Measurements from ENCODE around the gene VWA1.

VWA1 gene, protein sequence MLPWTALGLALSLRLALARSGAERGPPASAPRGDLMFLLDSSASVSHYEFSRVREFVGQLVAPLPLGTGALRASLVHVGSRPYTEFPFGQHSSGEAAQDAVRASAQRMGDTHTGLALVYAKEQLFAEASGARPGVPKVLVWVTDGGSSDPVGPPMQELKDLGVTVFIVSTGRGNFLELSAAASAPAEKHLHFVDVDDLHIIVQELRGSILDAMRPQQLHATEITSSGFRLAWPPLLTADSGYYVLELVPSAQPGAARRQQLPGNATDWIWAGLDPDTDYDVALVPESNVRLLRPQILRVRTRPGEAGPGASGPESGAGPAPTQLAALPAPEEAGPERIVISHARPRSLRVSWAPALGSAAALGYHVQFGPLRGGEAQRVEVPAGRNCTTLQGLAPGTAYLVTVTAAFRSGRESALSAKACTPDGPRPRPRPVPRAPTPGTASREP

DNA sequence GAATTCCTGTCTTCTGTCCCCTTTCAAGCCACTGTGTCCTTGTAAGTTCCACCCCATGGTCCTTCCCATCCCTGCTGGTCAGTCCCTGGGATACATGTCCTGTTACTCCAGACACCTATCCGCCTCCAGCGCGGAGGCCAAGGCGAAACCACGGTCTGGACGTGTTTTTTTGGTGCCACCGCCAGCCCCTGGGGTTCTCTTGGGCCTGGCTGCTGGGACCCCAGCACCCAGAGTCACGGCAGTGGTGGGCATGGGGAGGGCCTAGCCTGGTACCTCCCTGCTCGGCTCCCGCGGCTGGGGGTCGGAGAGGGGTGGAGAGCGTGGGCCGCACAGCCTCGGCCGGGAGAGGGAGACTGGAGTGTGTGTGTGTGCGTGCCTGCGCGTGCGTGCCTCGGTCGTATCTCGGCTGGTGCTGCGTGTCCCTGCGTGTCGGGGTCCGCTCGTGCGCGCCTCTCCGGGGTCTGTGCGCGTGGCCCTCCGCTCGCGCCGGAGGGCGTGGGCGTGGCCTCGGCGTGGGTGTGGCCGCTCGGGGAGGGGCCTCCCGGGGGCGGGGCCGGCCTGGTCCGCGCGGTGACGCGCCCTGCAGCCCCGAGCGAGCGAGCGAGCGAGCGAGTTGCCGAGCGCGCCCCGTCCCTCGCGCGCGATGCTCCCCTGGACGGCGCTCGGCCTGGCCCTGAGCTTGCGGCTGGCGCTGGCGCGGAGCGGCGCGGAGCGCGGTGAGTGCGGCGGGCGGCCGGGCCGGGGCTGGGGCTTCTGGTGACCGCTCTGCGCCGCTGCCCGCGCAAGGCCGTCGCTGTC is at the start of gene VWA1:
Gene VWA1, plus strand, starts transcription at position 585 of the 798 bp plus-strand sequence. Its CDS starts 59 bp downstream, at position 644.
- peak; percentile 56 to 69 for DNase-seq (ENCODE audit: low read depth in 2 of 2)

DNA sequence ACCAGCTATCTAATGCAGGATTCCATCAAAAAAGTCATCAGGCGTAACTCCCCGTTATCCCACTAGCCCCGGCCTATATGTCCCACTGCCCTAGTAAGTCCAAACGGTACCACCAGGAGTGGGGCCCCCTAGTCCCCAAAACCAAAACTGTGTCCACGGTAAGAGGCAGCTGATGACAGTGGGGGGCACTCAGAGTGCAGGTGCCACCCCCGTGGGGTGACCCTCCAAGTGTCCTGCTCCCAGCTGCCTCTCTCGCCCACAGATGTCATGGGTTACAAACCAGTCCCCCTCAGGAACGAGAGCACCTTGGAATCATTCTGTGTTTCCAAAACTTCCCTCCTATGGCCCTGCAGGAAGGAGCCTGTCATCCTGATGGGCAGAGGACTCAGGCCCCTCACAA is 49.6 kb upstream of the VWA1 start:
- DNase-seq (ENCODE audit: low read depth in 2 of 2), result no peak

DNA sequence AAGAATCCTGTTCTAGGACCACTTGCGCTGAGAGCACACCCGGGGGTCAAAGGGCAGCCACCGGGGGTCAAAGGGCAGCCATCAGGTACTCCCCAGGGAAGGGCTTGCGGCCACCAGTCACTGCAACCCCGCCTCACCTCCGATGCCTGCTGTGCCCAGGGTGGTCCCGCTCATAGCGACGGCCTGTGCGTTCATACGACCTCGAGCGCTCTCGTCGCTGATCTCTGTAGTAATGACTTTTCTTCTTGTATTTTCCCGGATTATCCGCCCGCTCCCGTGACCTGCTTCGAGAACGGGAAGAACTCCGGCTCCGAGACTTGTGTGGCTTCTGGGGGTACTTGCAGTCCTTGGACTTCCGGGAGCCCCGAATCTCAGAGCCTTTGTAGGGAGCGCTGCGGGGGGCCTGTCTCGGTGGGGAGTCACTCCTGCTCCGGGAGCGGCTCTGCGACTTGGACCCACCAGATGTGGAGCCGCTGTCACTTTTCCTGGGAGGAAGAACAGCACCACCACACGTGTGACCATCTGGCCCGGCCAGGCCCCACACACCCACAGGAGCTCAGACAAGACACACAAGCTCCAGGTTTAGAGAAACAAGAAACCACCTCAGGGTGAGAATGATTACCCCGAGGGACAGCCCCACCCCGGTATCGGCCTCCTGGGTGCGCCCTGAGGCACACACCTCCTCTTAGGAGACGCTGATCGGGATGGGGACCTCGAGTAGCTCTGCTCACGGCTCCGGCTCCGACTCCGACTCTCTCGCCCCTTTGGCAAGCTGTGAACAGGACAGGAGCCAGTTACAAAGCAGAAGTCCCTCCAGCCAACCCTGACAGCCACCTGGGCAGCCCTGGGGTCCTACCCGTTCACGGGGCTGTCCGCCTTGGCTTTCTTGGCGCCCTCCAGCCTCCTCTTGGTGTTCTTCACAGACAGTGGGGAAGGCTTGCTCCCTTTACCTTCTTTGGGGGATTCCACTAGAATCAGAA is 48.1 kb upstream of the VWA1 start:
- DNase-seq (ENCODE audit: low read depth in 2 of 2), result no peak

DNA sequence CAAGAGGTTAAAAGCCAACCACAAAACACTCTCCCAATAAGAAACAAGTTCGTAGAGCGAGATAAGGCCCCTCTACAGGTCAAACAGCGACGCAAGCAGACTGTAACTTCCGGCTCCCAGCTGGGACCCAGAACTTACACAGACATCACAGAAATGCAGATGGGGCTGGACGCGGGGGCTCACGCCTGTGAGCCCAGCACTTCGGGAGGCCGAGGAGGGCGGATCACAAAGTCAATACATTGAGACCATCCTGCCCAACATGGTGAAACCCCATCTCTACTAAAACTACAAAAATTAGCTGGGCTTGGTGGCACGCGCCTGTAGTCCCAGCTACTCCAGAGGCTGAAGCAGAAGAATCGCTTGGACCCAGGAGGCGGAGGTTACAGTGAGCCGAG is 47.4 kb upstream of the VWA1 start:
- DNase-seq (ENCODE audit: low read depth in 2 of 2), result no peak

DNA sequence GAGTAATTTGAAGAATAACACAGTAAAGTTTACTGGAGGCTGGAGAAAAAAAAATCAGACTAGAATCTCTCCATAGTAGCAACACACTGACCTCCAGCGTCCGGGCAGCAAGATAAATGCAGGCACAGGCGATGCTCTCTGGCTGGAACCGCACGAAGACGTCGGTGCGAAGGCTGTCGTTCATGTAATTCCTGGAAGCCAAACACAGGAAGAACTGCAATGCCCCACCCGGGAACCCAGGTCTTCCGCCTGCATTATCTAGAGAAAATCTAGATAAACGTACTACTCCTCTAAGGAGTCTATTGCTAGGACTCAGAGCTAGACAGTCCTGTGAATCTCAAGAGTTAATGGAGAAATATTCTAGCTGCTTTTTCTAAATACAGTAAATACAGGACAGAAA is 44.8 kb upstream of the VWA1 start:
- DNase-seq (ENCODE audit: low read depth in 2 of 2), result no peak

DNA sequence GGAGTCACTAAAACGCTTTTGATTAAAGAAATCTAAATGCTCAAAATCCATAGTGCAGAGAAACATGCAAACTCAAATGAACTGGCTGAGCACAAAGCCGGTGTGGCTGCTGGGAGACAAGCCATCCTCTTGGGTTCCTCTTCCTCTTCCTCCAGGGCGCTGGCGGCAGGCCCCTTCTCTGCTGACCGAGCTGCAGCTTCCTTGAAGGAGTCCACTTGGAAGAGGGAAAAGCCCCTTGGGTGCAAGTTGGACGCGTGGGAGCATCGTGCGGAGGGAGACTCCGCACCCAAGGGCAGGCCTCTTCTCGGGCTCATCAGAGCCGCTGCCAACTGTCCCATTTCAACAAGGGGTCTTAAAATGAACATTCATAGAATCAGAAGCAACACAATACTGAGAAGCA is 44.3 kb upstream of the VWA1 start:
- no peak for DNase-seq (ENCODE audit: low read depth in 2 of 2)

DNA sequence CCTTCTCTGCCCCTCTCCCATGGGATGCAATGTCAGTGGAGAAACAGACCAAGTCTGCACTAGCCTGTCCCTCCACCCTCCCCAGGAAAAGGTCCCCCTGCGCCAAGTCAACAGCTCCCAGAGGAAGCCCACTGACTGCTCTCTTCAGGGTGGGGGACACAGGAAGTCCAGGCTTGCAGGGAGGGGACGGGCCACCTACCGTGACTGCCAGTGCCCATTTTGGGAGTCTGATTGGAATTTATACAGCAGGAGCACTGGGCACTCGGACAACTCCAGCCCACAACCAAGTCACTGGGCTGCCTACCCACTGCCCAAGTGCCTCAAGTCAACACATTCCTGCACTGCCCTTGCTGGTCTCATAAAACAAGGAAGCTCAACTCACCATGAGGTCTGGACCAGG is 42.5 kb upstream of the VWA1 start:
- no peak for DNase-seq (ENCODE audit: low read depth in 2 of 2)

DNA sequence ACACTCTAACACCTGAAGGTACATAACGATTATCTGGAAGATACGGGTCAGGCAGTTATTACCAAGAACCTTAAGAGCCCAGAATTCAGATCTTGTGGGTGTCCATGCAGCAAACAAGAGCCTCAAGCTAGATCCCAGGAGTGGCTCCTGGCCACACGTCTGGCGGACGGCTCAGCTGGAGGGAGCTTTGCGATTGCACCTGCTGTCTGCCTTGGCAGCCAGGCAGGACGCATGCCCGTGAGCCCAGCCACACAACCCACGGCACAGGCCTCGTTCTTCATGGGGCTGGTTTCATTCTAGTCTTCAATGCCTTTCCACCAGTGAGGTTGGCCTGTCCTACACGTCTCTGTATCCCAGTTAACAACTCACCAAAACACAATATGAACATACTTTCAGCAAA is 42.1 kb upstream of the VWA1 start:
- no peak for DNase-seq (ENCODE audit: low read depth in 2 of 2)

DNA sequence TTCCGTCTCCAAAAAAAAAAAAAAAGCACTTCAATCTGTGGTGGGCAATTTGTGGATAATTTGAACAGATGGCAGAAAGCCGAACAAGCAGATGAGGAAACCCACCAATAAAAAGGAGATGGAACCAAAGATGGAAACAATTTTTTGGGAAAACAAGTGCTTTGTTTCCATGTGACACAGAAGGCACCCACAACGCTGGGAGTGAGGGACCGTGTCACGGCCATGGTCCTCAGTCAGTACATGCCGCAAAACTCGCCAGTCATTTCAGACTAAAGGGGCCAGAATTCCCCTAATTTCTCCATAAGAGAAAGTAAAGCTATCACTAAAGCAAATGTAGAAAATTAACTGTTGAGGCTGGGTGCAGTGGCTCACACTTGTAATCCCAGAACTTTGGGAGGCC is 41.4 kb upstream of the VWA1 start:
- no peak for DNase-seq (ENCODE audit: low read depth in 2 of 2)

DNA sequence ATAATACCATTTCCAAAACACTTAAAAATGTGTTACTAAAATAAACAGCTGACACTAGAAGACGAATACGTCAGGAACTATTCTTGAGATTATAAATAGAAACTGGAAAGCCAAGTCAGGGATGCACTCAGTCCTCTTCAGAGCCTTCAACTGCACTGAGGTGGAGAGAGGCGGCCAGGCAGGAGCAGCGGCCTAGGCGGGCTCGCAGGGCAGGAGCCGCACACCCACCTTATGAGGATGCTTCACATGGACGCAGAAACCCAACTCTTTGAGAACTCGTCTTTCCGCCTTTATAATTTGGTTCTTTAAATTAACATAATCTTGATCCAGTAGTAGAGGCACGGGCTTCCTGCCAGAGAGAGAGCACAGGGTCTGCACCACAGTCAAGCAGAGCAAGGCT is 40.3 kb upstream of the VWA1 start:
- DNase-seq (ENCODE audit: low read depth in 2 of 2), result no peak

DNA sequence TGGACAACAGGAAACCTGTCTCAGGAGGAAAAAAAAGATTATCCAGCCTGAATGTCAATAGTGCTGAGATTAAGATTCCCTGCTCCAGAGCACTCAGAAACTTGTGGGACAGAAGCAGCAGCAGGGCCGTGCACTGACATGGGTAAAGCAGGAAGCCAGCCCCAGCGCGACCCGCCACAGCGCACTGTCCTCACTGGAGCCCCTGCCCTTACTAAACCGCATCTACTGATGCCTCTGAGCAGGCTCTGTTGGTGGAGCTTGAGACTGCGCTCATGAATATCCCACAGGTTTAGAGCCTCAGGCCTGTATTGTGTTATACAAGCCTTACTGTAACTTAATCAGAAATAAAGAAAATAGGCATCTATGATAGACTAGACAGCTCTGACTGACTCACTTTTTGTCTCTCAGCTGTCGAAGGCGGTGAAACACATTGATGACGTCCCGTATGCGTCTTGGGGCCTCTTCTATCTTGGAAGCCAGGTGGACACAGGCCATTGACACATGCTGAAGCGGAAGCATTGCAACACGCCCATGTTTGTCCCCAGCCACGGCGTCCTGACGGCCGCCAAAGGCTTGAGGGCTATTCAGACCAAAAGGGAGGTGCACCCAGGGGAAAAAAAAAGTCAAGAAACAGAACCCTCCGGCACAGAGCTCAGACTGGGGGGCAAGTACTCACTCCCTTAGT is 37.5 kb upstream of the VWA1 start:
- no peak for DNase-seq (ENCODE audit: low read depth in 2 of 2)

DNA sequence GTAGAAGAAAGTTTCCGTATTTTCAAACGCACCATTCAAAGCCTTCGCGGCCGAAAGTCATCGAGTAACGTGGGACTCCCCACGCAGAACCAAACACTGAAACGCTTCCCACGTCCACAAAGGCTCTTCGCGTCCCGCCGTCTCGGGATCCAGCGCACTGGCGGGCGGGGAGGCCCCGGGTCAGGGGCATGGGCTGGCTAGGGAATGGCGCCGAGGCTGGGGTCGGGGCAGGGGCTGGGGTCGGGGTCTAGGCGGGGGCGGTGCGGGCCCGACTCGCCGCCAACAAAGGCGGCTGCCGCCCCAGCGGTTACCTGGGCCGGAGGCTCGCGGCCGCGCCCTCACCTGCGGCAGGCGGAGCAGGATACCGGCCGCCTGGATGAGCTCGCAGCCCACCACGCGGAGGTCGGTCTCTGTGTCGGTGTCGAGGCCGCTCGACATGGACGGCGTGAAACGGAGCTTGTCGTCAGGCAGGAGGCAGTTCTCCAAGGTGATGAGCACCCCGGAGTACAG is 36.8 kb upstream of the VWA1 start:
- DNase-seq (ENCODE audit: low read depth in 2 of 2), result no peak

DNA sequence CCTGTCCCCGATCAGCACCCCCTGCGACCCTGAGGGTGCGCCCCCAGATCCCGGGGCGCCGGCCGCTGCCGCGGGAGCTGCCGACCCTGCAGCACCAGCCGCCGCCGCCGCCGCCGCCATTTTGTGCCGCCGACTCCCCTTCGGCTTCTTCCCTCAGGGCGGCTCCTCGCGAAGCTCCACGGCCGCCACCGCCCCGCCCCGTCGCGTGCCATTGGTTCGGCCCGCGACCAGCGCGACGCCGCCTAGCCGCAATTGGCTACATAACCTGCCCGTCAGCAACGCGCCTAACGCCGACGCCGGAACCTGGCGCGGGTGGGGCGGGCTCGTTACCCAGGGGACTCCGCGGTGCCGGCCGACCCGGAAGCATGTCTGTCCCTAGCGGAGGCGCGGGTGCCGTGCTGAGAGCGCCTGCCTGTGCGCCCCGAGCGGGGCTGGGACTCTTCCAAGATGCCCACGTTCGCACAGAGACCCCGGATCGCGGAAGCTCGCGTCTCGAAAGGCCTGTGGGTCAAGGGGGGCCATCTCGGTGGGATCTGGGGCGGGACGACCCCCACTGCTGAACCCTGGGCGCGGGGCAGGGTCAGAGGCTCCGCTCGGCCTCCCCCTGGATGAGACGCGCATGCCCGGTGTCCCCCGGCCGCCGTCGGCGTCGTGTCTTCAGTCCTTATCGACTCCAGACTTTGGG is 36.2 kb upstream of the VWA1 start, which contains the start of gene CCNL2:
Gene CCNL2, minus strand, starts transcription at position 149 of the 685 bp plus-strand sequence. Its CDS starts 29 bp downstream, at position 120.
- DNase-seq (ENCODE audit: low read depth in 2 of 2), result peak; percentile 99

DNA sequence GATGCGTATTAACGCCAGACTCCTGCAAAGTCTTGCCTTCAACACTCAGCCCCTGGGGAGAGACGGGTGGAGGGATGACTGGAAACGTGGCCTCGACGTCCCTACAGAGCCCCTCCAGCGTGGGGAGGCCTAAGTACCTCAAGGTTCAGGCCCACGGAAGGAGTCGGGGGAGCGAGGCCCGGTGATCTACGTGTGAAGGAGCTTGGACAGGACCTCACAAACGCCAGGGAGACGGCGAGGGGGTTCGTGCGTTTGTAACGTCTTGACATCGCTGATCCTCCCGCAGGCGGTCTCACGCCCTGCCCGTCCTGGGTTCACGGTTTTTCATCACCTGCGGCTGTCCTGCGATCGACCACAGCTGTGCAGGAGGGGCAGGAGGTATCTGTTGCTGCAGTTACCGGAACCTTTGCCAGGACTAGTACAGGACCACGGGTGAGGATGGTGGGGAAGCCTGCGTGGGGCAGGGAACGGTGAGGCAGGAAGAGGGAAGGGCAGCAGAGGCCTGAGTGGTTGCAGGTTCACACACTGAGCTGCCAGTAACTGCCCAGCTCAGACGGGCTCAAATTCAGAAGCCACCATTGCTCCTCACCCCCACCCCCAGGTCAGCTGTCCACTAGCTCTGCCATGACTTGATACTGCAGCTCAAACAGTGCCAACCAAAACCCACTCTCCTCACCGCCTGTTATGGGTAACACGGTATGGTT is 35.5 kb upstream of the VWA1 start:
- no peak for DNase-seq (ENCODE audit: low read depth in 2 of 2)

DNA sequence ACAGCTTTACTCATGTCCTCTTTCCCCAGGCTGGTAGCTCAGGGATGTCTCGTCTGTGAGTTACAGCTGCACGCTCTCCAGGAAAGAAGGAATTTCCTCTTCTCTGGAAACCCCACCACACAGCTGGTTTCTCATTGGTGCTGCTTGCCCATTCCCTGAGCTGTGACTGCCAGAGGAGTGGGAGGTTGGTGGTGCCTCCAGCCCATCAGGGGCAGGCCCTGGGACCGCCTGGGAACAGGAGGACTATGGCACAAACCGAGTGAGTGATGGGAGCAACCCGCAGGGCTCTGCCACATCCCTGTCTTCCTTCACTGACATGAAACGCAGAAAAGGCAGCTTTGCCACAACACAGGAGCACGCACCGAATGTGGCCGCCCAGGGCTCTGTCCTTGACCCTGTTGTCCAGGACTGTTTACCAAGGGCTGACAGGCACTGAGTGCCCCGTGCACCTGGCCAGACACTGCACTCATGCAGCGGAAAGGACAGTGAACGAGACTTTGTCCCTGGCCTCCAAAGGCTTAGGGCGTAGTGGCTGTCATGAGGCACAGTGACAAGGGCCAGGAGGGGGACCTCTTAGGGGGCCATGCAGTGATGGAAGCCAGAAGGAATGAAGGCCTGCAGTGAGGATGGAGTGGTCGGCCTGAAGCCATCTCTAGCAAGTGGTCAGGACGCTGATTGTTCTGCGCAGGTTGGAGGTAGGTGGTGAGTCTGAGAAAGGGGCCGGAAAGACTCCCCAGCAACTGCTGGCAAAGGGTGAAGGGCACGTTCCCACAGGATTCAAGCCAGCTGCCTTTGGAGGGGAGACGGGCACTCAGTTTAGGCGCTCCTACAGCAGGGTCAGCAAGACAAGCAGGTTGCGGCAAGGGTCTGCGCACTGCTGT is 34.7 kb upstream of the VWA1 start:
- DNase-seq (ENCODE audit: low read depth in 2 of 2), result no peak

DNA sequence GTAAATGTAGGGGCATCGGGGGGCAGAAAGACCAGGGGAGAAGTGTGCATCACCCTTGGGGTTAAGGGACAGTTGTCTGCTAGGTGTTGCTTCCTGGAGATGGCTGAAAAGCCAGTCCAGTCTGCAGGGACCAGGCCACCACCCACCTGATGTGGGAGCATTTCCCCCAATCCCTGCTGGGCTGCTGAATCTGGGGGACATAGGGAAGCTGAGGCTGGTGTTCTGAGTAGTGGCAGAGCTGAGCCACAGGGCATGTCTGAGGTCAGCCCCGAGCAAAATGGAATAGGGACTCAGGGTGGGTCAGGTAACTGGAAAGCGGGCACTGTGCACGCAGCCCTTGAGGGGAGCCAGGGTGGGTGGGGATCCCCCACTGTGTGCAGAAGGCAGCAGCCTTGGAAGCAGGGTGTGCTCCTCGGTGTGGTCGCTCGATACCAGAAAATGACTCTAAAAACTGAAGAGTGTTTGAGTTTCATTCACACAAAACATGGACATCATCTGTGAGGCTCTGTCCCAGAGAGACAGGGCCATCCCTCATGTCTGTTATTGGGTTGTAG is 34.0 kb upstream of the VWA1 start:
- DNase-seq (ENCODE audit: low read depth in 2 of 2), result no peak

DNA sequence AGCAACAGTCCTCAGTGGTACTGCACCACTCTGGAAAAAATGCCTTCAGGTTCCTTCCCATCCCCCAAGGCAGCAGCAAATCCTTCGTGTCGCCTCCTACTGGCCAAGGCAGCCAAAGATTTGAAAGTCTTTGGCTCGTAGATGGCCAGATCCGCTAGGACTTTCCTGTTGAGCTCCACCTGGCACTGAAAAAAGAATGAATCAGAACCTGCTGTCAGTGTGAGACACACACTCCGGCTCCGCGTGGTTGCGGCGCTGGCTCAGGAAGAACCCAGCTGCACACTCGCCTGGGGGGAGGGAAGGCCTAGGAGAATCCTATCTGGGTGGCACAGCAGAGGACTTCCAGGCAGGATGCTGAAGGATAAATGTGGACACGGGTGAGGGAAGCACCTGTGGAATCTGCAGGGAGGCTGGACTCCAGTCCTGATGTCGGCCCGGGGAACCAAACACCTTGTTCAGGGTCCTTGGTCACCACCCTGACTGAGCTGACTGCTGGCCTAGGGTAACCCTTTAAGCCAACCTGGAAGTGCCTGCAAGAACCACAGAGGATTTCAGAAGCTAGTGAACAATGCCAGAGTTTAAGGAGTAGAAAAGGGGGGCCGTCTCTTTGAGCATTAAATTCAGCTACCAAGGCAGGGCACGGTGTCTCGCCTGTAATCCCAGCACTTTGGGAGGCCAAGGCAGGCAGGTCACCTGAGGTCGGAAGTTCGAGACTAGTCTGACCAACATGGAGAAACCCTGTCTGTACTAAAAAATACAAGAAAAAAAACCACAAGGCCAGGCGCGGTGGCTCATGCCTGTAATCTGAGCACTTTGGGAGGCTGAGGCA is 33.2 kb upstream of the VWA1 start:
- peak in 1 of 2 donors; percentile 23 for DNase-seq (ENCODE audit: low read depth in 2 of 2)
